WTC11 (cell line): ENCODE data around the gene HERC5. TPM values are rescaled to one million over a fixed set of nuclear protein-coding genes. Genes with fewer than 3 reads are reported as not detected.

Source experiments
- ATAC-seq: fragments of 200-7000 bp; cut with Tn5 transposase; 2 replicates; pipeline ENCODE4 v1.10.0; 2021; ENCODE audit warnings: mild to moderate bottlenecking, moderate library complexity
- CTCF ChIA-PET: fragments of 300-600 bp; sonication (Branson Sonifier 250); formaldehyde crosslinking; loops from one replicate; lab custom pipeline; 2021; ENCODE audit warnings: antibody characterized with exemption; lab: Charles Lee
- POLR2A ChIA-PET: fragments of 350-600 bp; sonication (Branson Sonifier 250); formaldehyde crosslinking; loops from one replicate; lab custom pipeline; 2021; ENCODE audit warnings: antibody characterized with exemption; lab: Charles Lee
- DNase-seq: peaks from one replicate; pipeline ENCODE4 v3.0.0; 2021; ENCODE audit warnings: low spot score
- H3K27ac Mint-ChIP-seq: 2 replicates; pipeline ENCODE4 v1.8.0; 2021; ENCODE audit warnings: mixed read lengths
- H3K27me3 Mint-ChIP-seq: 2 replicates; pipeline ENCODE4 v1.8.0; 2021; ENCODE audit warnings: low read depth, mild to moderate bottlenecking, moderate library complexity, mixed read lengths
- H3K36me3 Mint-ChIP-seq: 2 replicates; pipeline ENCODE4 v1.8.0; 2021; ENCODE audit warnings: mixed read lengths
- H3K4me1 Mint-ChIP-seq: 2 replicates; pipeline ENCODE4 v1.8.0; 2022; ENCODE audit warnings: mixed read lengths
- H3K4me3 Mint-ChIP-seq: 2 replicates; pipeline ENCODE4 v1.8.0; 2021; ENCODE audit warnings: mild to moderate bottlenecking, moderate library complexity, mixed read lengths
- H3K9me3 Mint-ChIP-seq: 2 replicates; pipeline ENCODE4 v1.8.0; 2021; ENCODE audit warnings: mixed read lengths
- AFF4 ChIP-seq: sonication (generic); formaldehyde crosslinking; IDR thresholded peaks from 2 replicates; pipeline ENCODE4 v1.8.1; 2023; ENCODE audit warnings: mild to moderate bottlenecking, missing genetic modification reagents, borderline replicate concordance
- GTF2I ChIP-seq: fragments of 250-450 bp; sonication (Bioruptor Pico); conservative IDR thresholded peaks from 2 replicates; pipeline ENCODE4 v1.4.0; 2021; ENCODE audit warnings: mild to moderate bottlenecking
- IRF2 ChIP-seq: sonication (generic); formaldehyde crosslinking; IDR thresholded peaks from 2 replicates; pipeline ENCODE4 v1.8.0; 2022; ENCODE audit warnings: low read depth, missing genetic modification reagents, borderline replicate concordance
- JAZF1 ChIP-seq: fragments of 250-450 bp; sonication (Bioruptor Pico); IDR thresholded peaks from 2 replicates; pipeline ENCODE4 v1.9.0; 2021; ENCODE audit warnings: moderate library complexity, mild to moderate bottlenecking, inconsistent platforms
- JUN ChIP-seq: sonication (generic); formaldehyde crosslinking; IDR thresholded peaks from 2 replicates; pipeline ENCODE4 v1.8.0; 2023; ENCODE audit warnings: mild to moderate bottlenecking, missing genetic modification reagents
- MYBL2 ChIP-seq: sonication (generic); formaldehyde crosslinking; IDR thresholded peaks from 2 replicates; pipeline ENCODE4 v1.8.1; 2023; ENCODE audit warnings: mild to moderate bottlenecking, moderate library complexity, missing genetic modification reagents
- NFATC4 ChIP-seq: fragments of 250-450 bp; sonication (Bioruptor Pico); IDR thresholded peaks from 2 replicates; pipeline ENCODE4 v1.9.0; 2021; ENCODE audit warnings: mild to moderate bottlenecking
- PRRX2 ChIP-seq: fragments of 250-450 bp; sonication (Bioruptor Pico); IDR thresholded peaks from 2 replicates; pipeline ENCODE4 v1.8.0; 2021; ENCODE audit warnings: mild to moderate bottlenecking
- SMAD3 ChIP-seq: sonication (generic); formaldehyde crosslinking; IDR thresholded peaks from 2 replicates; pipeline ENCODE4 v1.8.0; 2022; ENCODE audit warnings: missing genetic modification reagents, mild to moderate bottlenecking, borderline replicate concordance
- SOX15 ChIP-seq: fragments of 250-450 bp; sonication (Bioruptor Pico); IDR thresholded peaks from 2 replicates; pipeline ENCODE4 v1.9.0; 2021; ENCODE audit warnings: mild to moderate bottlenecking
- TCF7 ChIP-seq: sonication (generic); formaldehyde crosslinking; IDR thresholded peaks from 2 replicates; pipeline ENCODE4 v1.8.0; 2022; ENCODE audit warnings: mild to moderate bottlenecking, low read depth, missing genetic modification reagents, moderate library complexity
- TEAD1 ChIP-seq: sonication (generic); formaldehyde crosslinking; IDR thresholded peaks from 2 replicates; pipeline ENCODE4 v1.8.0; 2022; ENCODE audit warnings: mild to moderate bottlenecking, missing genetic modification reagents
- USF2 ChIP-seq: sonication (generic); formaldehyde crosslinking; IDR thresholded peaks from 2 replicates; pipeline ENCODE4 v1.8.1; 2023; ENCODE audit warnings: mild to moderate bottlenecking, missing genetic modification reagents, moderate library complexity
- ZNF138 ChIP-seq: sonication (generic); formaldehyde crosslinking; conservative IDR thresholded peaks from 2 replicates; pipeline ENCODE4 v1.8.1; 2022; ENCODE audit warnings: mild to moderate bottlenecking, moderate library complexity, missing genetic modification reagents
- ZNF219 ChIP-seq: sonication (generic); formaldehyde crosslinking; IDR thresholded peaks from 2 replicates; pipeline ENCODE4 v1.8.0; 2023; ENCODE audit warnings: missing genetic modification reagents, mild to moderate bottlenecking, borderline replicate concordance
- ZNF396 ChIP-seq: fragments of 250-450 bp; sonication (Bioruptor Pico); IDR thresholded peaks from 2 replicates; pipeline ENCODE4 v1.8.0; 2021; ENCODE audit warnings: mild to moderate bottlenecking, moderate library complexity, borderline replicate concordance
- ZNF416 ChIP-seq: fragments of 250-450 bp; sonication (Bioruptor Pico); IDR thresholded peaks from 2 replicates; pipeline ENCODE4 v1.9.0; 2021; ENCODE audit warnings: mild to moderate bottlenecking, inconsistent platforms
- ZNF671 ChIP-seq: fragments of 250-450 bp; sonication (Bioruptor Pico); IDR thresholded peaks from 2 replicates; pipeline ENCODE4 v1.8.0; 2021; ENCODE audit warnings: mild to moderate bottlenecking
- total RNA-seq: library from RNA; stranded (reverse); gene quantifications from 3 replicates; pipeline ENCODE4 v1.2.3, GENCODE V29; 2021
- TF ChIP-seq, protein P1 (sequence below): sonication (generic); formaldehyde crosslinking; conservative IDR thresholded peaks from 2 replicates; pipeline ENCODE4 v1.8.1; 2022; ENCODE audit warnings: mild to moderate bottlenecking, missing genetic modification reagents
- TF ChIP-seq, protein P2 (sequence below): sonication (generic); formaldehyde crosslinking; IDR thresholded peaks from 2 replicates; pipeline ENCODE4 v1.8.0; 2022; ENCODE audit warnings: mild to moderate bottlenecking, missing genetic modification reagents

Gene HERC5
- total RNA-seq, 1 experiment from 2014 or later = 14.3 TPM

- no peak for ATAC-seq
- no peaks in the 10 kb centered on the region for H3K27me3 Mint-ChIP-seq
- TF ChIP-seq TCF7 (CRISPR knock-in tag) = no peak
- no peak for TF ChIP-seq ZNF219 (CRISPR knock-in tag)
- no peak for TF ChIP-seq MYBL2
- TF ChIP-seq SOX15 (CRISPR knock-in tag) = no peak
- TF ChIP-seq ZNF396 (CRISPR knock-in tag) = no peak
- TF ChIP-seq GTF2I (CRISPR knock-in tag) = no peak
- TF ChIP-seq NFATC4 = no peak
- TF ChIP-seq ZNF671 (CRISPR knock-in tag) = no peak
- TF ChIP-seq, all 79 proteins: peak for 0
- Mint-ChIP-seq H3K36me3 (peaks cover 9% of the 10 kb centered on the region), H3K4me3 (no peak overlapping the region), H3K4me1 (peaks cover 5% of the 10 kb centered on the region), H3K9me3 (peaks cover 8% of the 10 kb centered on the region), H3K27ac (no peak overlapping the region)
- CTCF ChIA-PET = no interaction called here
- no peak for DNase-seq
- POLR2A ChIA-PET = no interaction called here
These were observed 43.1 kb upstream of the HERC5 start for GRCh38 chr4:88413801-88414200.

DNA sequence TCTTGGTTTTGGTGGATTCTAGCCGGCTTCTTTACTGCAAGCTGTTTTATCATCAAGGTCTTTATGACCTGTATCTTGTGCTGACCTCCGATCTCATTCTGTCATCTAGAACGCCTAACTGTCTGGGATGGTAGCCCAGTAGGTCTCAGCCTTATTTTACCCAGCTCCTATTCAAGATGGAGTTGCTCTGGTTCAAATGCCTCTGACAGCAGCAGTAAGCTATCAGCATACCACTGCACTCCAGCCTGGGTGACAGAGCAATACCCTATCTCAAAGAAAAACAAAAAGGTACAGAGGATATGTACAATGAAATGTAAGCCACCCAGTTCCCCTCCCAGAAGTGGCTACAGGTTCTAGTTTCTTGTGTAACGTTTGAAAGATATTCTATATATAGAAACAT, 42.2 kb upstream of the HERC5 start:
- CTCF ChIA-PET = no interaction called here
- Mint-ChIP-seq H3K9me3 (peaks cover 5% of the 10 kb centered on the region), H3K4me1 (peaks cover 5% of the 10 kb centered on the region), H3K27me3 (no peaks in the 10 kb centered on the region), H3K27ac (no peak overlapping the region), H3K36me3 (peaks cover 6% of the 10 kb centered on the region), H3K4me3 (no peak overlapping the region)
- POLR2A ChIA-PET = no interaction called here
- no peak for DNase-seq
- TF ChIP-seq USF2 (no peak), ZNF416 (no peak), ZNF219 (CRISPR knock-in tag) (no peak), PRRX2 (CRISPR knock-in tag) (no peak), AFF4 (CRISPR knock-in tag) (no peak), SMAD3 (CRISPR knock-in tag) (no peak), TCF7 (CRISPR knock-in tag) (no peak), JAZF1 (CRISPR knock-in tag) (no peak), TEAD1 (CRISPR knock-in tag) (no peak), IRF2 (CRISPR knock-in tag) (no peak)
- TF ChIP-seq, protein P1, sequence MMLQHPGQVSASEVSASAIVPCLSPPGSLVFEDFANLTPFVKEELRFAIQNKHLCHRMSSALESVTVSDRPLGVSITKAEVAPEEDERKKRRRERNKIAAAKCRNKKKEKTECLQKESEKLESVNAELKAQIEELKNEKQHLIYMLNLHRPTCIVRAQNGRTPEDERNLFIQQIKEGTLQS = no peak
- TF ChIP-seq, protein P2, sequence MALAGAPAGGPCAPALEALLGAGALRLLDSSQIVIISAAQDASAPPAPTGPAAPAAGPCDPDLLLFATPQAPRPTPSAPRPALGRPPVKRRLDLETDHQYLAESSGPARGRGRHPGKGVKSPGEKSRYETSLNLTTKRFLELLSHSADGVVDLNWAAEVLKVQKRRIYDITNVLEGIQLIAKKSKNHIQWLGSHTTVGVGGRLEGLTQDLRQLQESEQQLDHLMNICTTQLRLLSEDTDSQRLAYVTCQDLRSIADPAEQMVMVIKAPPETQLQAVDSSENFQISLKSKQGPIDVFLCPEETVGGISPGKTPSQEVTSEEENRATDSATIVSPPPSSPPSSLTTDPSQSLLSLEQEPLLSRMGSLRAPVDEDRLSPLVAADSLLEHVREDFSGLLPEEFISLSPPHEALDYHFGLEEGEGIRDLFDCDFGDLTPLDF (CRISPR knock-in tag) = no peak
- no peak for ATAC-seq

- TF ChIP-seq JUN (CRISPR knock-in tag) (no peak), ZNF138 (CRISPR knock-in tag) (no peak)
- Mint-ChIP-seq H3K27ac (no peak overlapping the region), H3K27me3 (no peaks in the 10 kb centered on the region), H3K4me3 (no peak overlapping the region), H3K36me3 (no peaks in the 10 kb centered on the region), H3K4me1 (peaks cover 5% of the 10 kb centered on the region), H3K9me3 (no peaks in the 10 kb centered on the region)
- ChIA-PET POLR2A (no interaction called here), CTCF (no interaction called here)
- no peak for ATAC-seq
- no peak for DNase-seq
These were observed 40.9 kb upstream of the HERC5 start for GRCh38 chr4:88415982-88416381.
